Measurements from ENCODE around the gene PADI4.

DNA sequence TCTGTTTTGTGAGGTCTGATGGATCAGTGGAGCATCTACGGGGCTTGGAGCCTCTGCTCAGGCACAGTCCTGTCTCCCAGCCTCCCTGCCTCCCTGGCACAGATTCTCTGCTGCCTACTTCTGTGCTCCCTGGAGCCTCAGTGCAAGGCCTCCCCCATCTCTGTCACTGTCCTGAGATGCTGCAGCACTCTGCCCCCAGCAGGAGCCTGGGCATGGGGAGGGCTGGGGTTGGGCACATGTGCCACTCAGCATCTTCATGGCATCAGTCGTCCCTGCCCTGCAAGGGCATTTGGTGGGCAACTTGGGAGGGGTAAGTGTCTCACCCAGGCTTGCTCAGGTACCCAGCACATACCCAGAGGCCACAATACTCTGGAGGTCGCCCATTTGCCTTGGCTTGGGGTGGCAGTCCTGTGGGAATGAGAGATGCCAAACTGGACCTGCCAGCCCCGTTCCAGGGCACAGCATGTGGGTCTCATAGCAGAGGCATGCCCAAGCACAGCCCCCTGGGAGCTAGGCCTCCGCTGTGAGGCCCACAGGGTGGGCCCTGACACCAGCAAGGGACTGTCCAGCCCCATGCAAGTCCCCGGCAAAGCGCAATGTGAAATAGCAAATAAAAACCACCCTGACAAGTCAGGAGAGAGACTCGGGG, 30.4 kb upstream of the PADI4 start:
- TF ChIP-seq EP300 (IDR thresholded peaks at IDR 0.05; ENCODE audit: borderline replicate concordance) (no peak), TAF1 (IDR thresholded peaks at IDR 0.05; ENCODE audit: low read depth) (no peak), CEBPB (IDR thresholded peaks at IDR 0.05) (no peak), RAD21 (IDR thresholded peaks at IDR 0.05; ENCODE audit: low read depth) (no peak), FOXM1 (IDR thresholded peaks at IDR 0.05; ENCODE audit: borderline replicate concordance, low read depth) (no peak), YY1 (IDR thresholded peaks at IDR 0.05; ENCODE audit: low read depth) (no peak), TCF12 (IDR thresholded peaks at IDR 0.05; ENCODE audit: low read depth) (no peak), TEAD4 (IDR thresholded peaks at IDR 0.05) (no peak), EGR1 (IDR thresholded peaks at IDR 0.05) (no peak), REST (IDR thresholded peaks at IDR 0.05; ENCODE audit: low read depth) (no peak), NFIC (IDR thresholded peaks at IDR 0.05) (no peak)
- TF ChIP-seq, protein P1, sequence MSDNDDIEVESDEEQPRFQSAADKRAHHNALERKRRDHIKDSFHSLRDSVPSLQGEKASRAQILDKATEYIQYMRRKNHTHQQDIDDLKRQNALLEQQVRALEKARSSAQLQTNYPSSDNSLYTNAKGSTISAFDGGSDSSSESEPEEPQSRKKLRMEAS (IDR thresholded peaks at IDR 0.05), result no peak
